ENCODE measurements around the gene KRTAP5-3. TPM values are rescaled to one million over a fixed set of nuclear protein-coding genes. Genes with fewer than 3 reads are reported as not detected.
"Not testable (repeated sequence)": the region's sequence is repeated elsewhere in the genome, so short reads cannot be mapped to it uniquely, and the experiment has no call there.

The KRTAP5-3 gene
- total RNA-seq, 1 experiment from 2014 or later = not detected

- H3K4me1 ChIP-seq (ENCODE audit: insufficient read depth, low read length) = no peaks in the 10 kb centered on the region
- H3K27me3 ChIP-seq (ENCODE audit: insufficient read depth, low read length) = peaks cover 19% of the 10 kb centered on the region
- H3K79me2 ChIP-seq (ENCODE audit: insufficient read depth, low read length) = no peaks in the 10 kb centered on the region
- H3K27ac ChIP-seq (ENCODE audit: insufficient read length, low read depth, low read length) = no peak overlapping the region
- H3K23ac ChIP-seq (ENCODE audit: insufficient read length, low read depth, low read length) = no peak overlapping the region
- no peak for TF ChIP-seq CTCF (conservative IDR thresholded peaks at IDR 0.05)
- H4K20me1 ChIP-seq (ENCODE audit: control insufficient read depth, insufficient read depth, insufficient read length) = no peaks in the 10 kb centered on the region
- no peak overlapping the region for H3K27ac Mint-ChIP-seq
- H2BK20ac ChIP-seq (ENCODE audit: low read depth, low read length, poor library complexity, severe bottlenecking) = no peak overlapping the region
- H3K4me3 Mint-ChIP-seq = no peak overlapping the region
- no peak overlapping the region for H2BK120ac ChIP-seq (ENCODE audit: low read depth, low read length, poor library complexity, severe bottlenecking)
- no peak overlapping the region for H3K56ac ChIP-seq (ENCODE audit: insufficient read length, low read depth, low read length)
- H3K9me3 ChIP-seq (ENCODE audit: control insufficient read depth, low read depth, low read length) = no peaks in the 10 kb centered on the region
- no peak for DNase-seq
- H3K9me3 Mint-ChIP-seq = peaks cover 9% of the 10 kb centered on the region in 2 experiments
- no peak overlapping the region for H3K9ac ChIP-seq (ENCODE audit: extremely low read depth, insufficient read length, low read length)
- no peak overlapping the region for H3K4ac ChIP-seq (ENCODE audit: low read depth, low read length)
- H4K91ac ChIP-seq (ENCODE audit: insufficient read length, low read depth, low read length) = no peak overlapping the region
- H2BK5ac ChIP-seq (ENCODE audit: insufficient read length, low read length) = no peak overlapping the region
- no peak overlapping the region for H3K4me2 ChIP-seq (ENCODE audit: insufficient read depth, insufficient read length, low read length)
- peaks cover 71% of the 10 kb centered on the region for H3K27me3 Mint-ChIP-seq (ENCODE audit: low read depth)
- no peak overlapping the region for H3T11ph ChIP-seq (ENCODE audit: low read length)
- no peak overlapping the region for H2BK12ac ChIP-seq (ENCODE audit: insufficient read length, low read depth, low read length)
- no peak overlapping the region for H3K18ac ChIP-seq (ENCODE audit: insufficient read length, low read depth, low read length)
- H3K23me2 ChIP-seq (ENCODE audit: insufficient read length, low read depth, low read length, poor library complexity, severe bottlenecking) = peaks cover 16% of the 10 kb centered on the region
- no peak overlapping the region for H4K5ac ChIP-seq (ENCODE audit: insufficient read length, low read depth, low read length)
- H3K4me1 Mint-ChIP-seq = peaks cover 5 to 6% of the 10 kb centered on the region in 2 experiments; a peak in 2 of 4 replicates
- no peak overlapping the region for H4K8ac ChIP-seq (replicated peaks; ENCODE audit: insufficient read length, low read depth, low read length)
- no peak overlapping the region for H2AK5ac ChIP-seq (ENCODE audit: insufficient read length, low read length)
- H3K79me1 ChIP-seq (ENCODE audit: insufficient read depth, low read depth, low read length, poor library complexity, severe bottlenecking) = no peaks in the 10 kb centered on the region
- H2AFZ ChIP-seq (ENCODE audit: low read length) = no peak overlapping the region
- no peak overlapping the region for H3K14ac ChIP-seq (ENCODE audit: insufficient read depth, low read length)
- no CpG with 5 or more reads among the region's 6 CpGs for WGBS (ENCODE audit: extremely low coverage, insufficient read length, low lambda C conversion rate)
- H3K36me3 Mint-ChIP-seq (ENCODE audit: insufficient read depth in 1 of 3, low read depth in 3 of 3) = peaks cover 0 to 4% (median 0%) of the 10 kb centered on the region in 3 experiments; a peak in 3 of 7 replicates
- no peak overlapping the region for H2BK15ac ChIP-seq (ENCODE audit: low read depth, low read length)
Measured at GRCh38 chr11:1576825-1577224, 31.4 kb downstream of the KRTAP5-3 start.

- not testable (repeated sequence) for H3K56ac ChIP-seq (ENCODE audit: insufficient read length, low read depth, low read length); H3K9me3 ChIP-seq (ENCODE audit: control insufficient read depth, low read depth, low read length); H2BK120ac ChIP-seq (ENCODE audit: low read depth, low read length, poor library complexity, severe bottlenecking); H4K20me1 ChIP-seq (ENCODE audit: control insufficient read depth, insufficient read depth, insufficient read length); H3K4ac ChIP-seq (ENCODE audit: low read depth, low read length); H4K91ac ChIP-seq (ENCODE audit: insufficient read length, low read depth, low read length); H3K79me2 ChIP-seq (ENCODE audit: insufficient read depth, low read length); H3K4me1 ChIP-seq (ENCODE audit: insufficient read depth, low read length); H2AK5ac ChIP-seq (ENCODE audit: insufficient read length, low read length); H3K36me3 Mint-ChIP-seq (ENCODE audit: insufficient read depth in 1 of 3, low read depth in 3 of 3); H3K79me1 ChIP-seq (ENCODE audit: insufficient read depth, low read depth, low read length, poor library complexity, severe bottlenecking); H3K18ac ChIP-seq (ENCODE audit: insufficient read length, low read depth, low read length); H3T11ph ChIP-seq (ENCODE audit: low read length); H3K27ac ChIP-seq (ENCODE audit: insufficient read length, low read depth, low read length); H3K23ac ChIP-seq (ENCODE audit: insufficient read length, low read depth, low read length); H3K4me3 Mint-ChIP-seq; H2BK15ac ChIP-seq (ENCODE audit: low read depth, low read length); H3K9me3 Mint-ChIP-seq; H3K9ac ChIP-seq (ENCODE audit: extremely low read depth, insufficient read length, low read length); DNase-seq; H2AFZ ChIP-seq (ENCODE audit: low read length); H2BK5ac ChIP-seq (ENCODE audit: insufficient read length, low read length); H3K14ac ChIP-seq (ENCODE audit: insufficient read depth, low read length); H2BK12ac ChIP-seq (ENCODE audit: insufficient read length, low read depth, low read length); H3K4me1 Mint-ChIP-seq; H3K27ac Mint-ChIP-seq; H2BK20ac ChIP-seq (ENCODE audit: low read depth, low read length, poor library complexity, severe bottlenecking); H4K5ac ChIP-seq (ENCODE audit: insufficient read length, low read depth, low read length); H4K8ac ChIP-seq (replicated peaks; ENCODE audit: insufficient read length, low read depth, low read length); H3K4me2 ChIP-seq (ENCODE audit: insufficient read depth, insufficient read length, low read length)
- no CpG with 5 or more reads among the region's 16 CpGs for WGBS (ENCODE audit: extremely low coverage, insufficient read length, low lambda C conversion rate)
- peaks cover 69% of the 10 kb centered on the region for H3K27me3 Mint-ChIP-seq (ENCODE audit: low read depth)
- Histone ChIP-seq H3K23me2 (ENCODE audit: insufficient read length, low read depth, low read length, poor library complexity, severe bottlenecking) (peaks cover 22% of the 10 kb centered on the region), H3K27me3 (ENCODE audit: insufficient read depth, low read length) (peaks cover 19% of the 10 kb centered on the region)
Measured at GRCh38 chr11:1575756-1576155, 32.5 kb downstream of the KRTAP5-3 start.
